HCT116 (cell line): ENCODE results near the gene IL1R2. TPM values are rescaled to one million over a fixed set of nuclear protein-coding genes. Genes with fewer than 3 reads are reported as not detected.

Experiments
- ATAC-seq: fragments of 200-7000 bp; cut with Tn5 transposase; 2 replicates; pipeline ENCODE4 v1.9.1; 2020; ENCODE audit warnings: mild to moderate bottlenecking, moderate library complexity
- BruUV-seq: library from RNA; stranded (reverse); fragments of 400-500 nt; replicated peaks from 2 replicates; lab custom pipeline; 2021; lab: Mats Ljungman, UMichigan
- CTCF ChIA-PET: fragments of 300-600 bp; sonication (Branson Sonifier 250); formaldehyde crosslinking; loops from one replicate; lab custom pipeline; 2021; ENCODE audit warnings: antibody characterized with exemption; lab: Charles Lee
- POLR2A ChIA-PET: fragments of 300-600, 350-600 bp; sonication (Branson Sonifier 250); formaldehyde crosslinking; loops from one replicate; lab custom pipeline; 2021; ENCODE audit warnings: antibody characterized with exemption; lab: Charles Lee
- RAD21 ChIA-PET, 2 experiments: fragments of 300-600 bp; sonication (Branson Sonifier 250); formaldehyde crosslinking; loops; one replicate each; lab custom pipeline; 2023; ENCODE audit warnings: low total read pairs in 2 of 2; ENCODE audit not compliant: uncharacterized antibody in 2 of 2, unreplicated experiment in 2 of 2, low non-redundant PET in 1 of 2; lab: Charles Lee
- DNase-seq: peaks from one replicate; pipeline ENCODE4 v3.0.0-alpha.2; 2010; ENCODE audit warnings: low read depth, low spot score
- H2AFZ ChIP-seq: fragments of 200-600 bp; shearing (Covaris generic), sonication (generic); 2 replicates; pipeline ENCODE4 v1.6.1; 2017; ENCODE audit warnings: low read depth, mixed run types, mixed read lengths, antibody characterized with exemption, low read length; ENCODE audit not compliant: poor library complexity, severe bottlenecking
- H3K27ac ChIP-seq: 2 replicates; pipeline ENCODE4 v1.5.1; 2012; ENCODE audit warnings: low read depth, low read length
- H3K27me3 ChIP-seq: fragments of 200-600 bp; sonication (generic); 2 replicates; pipeline ENCODE4 v1.6.1; 2016; ENCODE audit warnings: mixed run types, low read length, mixed read lengths; ENCODE audit not compliant: insufficient read depth
- H3K36me3 ChIP-seq, 2 experiments: fragments of 200-500 bp in 1 of 2; fragments of 200-600 bp in 1 of 2; sonication (Bioruptor generic) in 1 of 2; sonication (generic) in 1 of 2; 2 replicates each; pipeline versions ENCODE4 v1.5.1 to v1.6.1; 2014 to 2016; ENCODE audit warnings: low read length in 2 of 2, inconsistent platforms in 1 of 2, mixed read lengths in 1 of 2, mixed run types in 1 of 2; ENCODE audit not compliant: insufficient read depth in 2 of 2, control insufficient read depth in 1 of 2
- H3K4me1 ChIP-seq, 2 experiments: fragments of 200-600 bp in 1 of 2; sonication (generic) in 1 of 2; 2 replicates each; pipeline versions ENCODE4 v1.5.1 to v1.6.1; 2012 to 2017; ENCODE audit warnings: low read length in 2 of 2, inconsistent platforms in 1 of 2, mild to moderate bottlenecking in 1 of 2, mixed read lengths in 1 of 2, mixed run types in 1 of 2, moderate library complexity in 1 of 2; ENCODE audit not compliant: insufficient read depth in 2 of 2, control insufficient read depth in 1 of 2
- H3K4me2 ChIP-seq: fragments of 200-600 bp; sonication (generic); 2 replicates; pipeline ENCODE4 v1.6.1; 2017; ENCODE audit warnings: mixed run types, low read length, mixed read lengths
- H3K4me3 ChIP-seq, 2 experiments: fragments of 200-600 bp in 1 of 2; sonication (generic) in 1 of 2; replicated peaks in 1 of 2; 2 replicates each; pipeline ENCODE4 v1.5.1; 2011 to 2016; ENCODE audit warnings: low read length in 2 of 2, control low read depth in 1 of 2, low read depth in 1 of 2, mild to moderate bottlenecking in 1 of 2, mixed read lengths in 1 of 2, mixed run types in 1 of 2
- H3K79me2 ChIP-seq: fragments of 200-600 bp; sonication (generic); 2 replicates; pipeline ENCODE4 v1.6.1; 2017; ENCODE audit warnings: mild to moderate bottlenecking, mixed run types, low read length, moderate library complexity, mixed read lengths; ENCODE audit not compliant: insufficient read depth
- H3K9ac ChIP-seq: fragments of 200-600 bp; sonication (generic); 2 replicates; pipeline ENCODE4 v1.6.1; 2016; ENCODE audit warnings: low read length, mixed read lengths
- H3K9me2 ChIP-seq: fragments of 200-600 bp; sonication (generic), shearing (Covaris generic); 2 replicates; pipeline ENCODE4 v1.6.1; 2017; ENCODE audit warnings: mixed run types, mild to moderate bottlenecking, moderate library complexity; ENCODE audit not compliant: insufficient read depth
- H3K9me3 ChIP-seq, 2 experiments: fragments of 200-500 bp in 1 of 2; fragments of 200-600 bp in 1 of 2; sonication (Bioruptor generic) in 1 of 2; sonication (generic) in 1 of 2; 2 replicates each; pipeline ENCODE4 v1.6.1; 2014 to 2017; ENCODE audit warnings: low read length in 2 of 2, mixed read lengths in 2 of 2, inconsistent platforms in 1 of 2, low read depth in 1 of 2, mild to moderate bottlenecking in 1 of 2, mixed run types in 1 of 2, moderate library complexity in 1 of 2; ENCODE audit not compliant: control insufficient read depth in 1 of 2, insufficient read depth in 1 of 2
- H4K20me1 ChIP-seq: fragments of 200-600 bp; sonication (generic), shearing (Covaris generic); 2 replicates; pipeline ENCODE4 v1.6.1; 2017; ENCODE audit warnings: mixed run types, mild to moderate bottlenecking, moderate library complexity; ENCODE audit not compliant: insufficient read depth
- CEBPB ChIP-seq: IDR thresholded peaks from 2 replicates; pipeline ENCODE4 v1.6.1; 2012; ENCODE audit warnings: low read depth
- EZH2 ChIP-seq: fragments of 200-600 bp; sonication (generic); IDR thresholded peaks from 2 replicates; pipeline ENCODE4 v1.6.1; 2017; ENCODE audit warnings: antibody characterized with exemption, mixed run types
- POLR2A ChIP-seq: IDR thresholded peaks from 2 replicates; pipeline ENCODE4 v1.7.0; 2011; ENCODE audit warnings: borderline replicate concordance; ENCODE audit not compliant: insufficient read depth, insufficient read length; ENCODE audit errors: extremely low read depth
- POLR2AphosphoS5 ChIP-seq: IDR thresholded peaks from 2 replicates; pipeline ENCODE4 v1.6.1; 2011; ENCODE audit warnings: mild to moderate bottlenecking, low read depth, low read length, moderate library complexity
- RAD21 ChIP-seq: IDR thresholded peaks from 2 replicates; pipeline ENCODE4 v1.6.1; 2012; ENCODE audit warnings: low read depth, mild to moderate bottlenecking
- SIN3A ChIP-seq: IDR thresholded peaks from 2 replicates; pipeline ENCODE4 v1.6.1; 2012; ENCODE audit warnings: low read depth
- TCF7L2 ChIP-seq: IDR thresholded peaks from 2 replicates; pipeline ENCODE4 v1.7.0; 2011; ENCODE audit warnings: borderline replicate concordance, inconsistent platforms; ENCODE audit not compliant: insufficient read depth, insufficient read length; ENCODE audit errors: extremely low read depth
- ZFX ChIP-seq: fragments of 450-650 bp; IDR thresholded peaks from 2 replicates; pipeline ENCODE4 v1.6.1; 2017
- ZNF274 ChIP-seq: fragments of 200-500 bp; sonication (Bioruptor generic); IDR thresholded peaks from 2 replicates; pipeline ENCODE4 v1.6.1; 2014; ENCODE audit warnings: mild to moderate bottlenecking, low read depth, low read length, inconsistent platforms
- intact Hi-C: fragments of 100-400 bp; cut with micrococcal nuclease; formaldehyde crosslinking; loops from 2 replicates; pipeline ENCODE4 v1.10.0; 2022
- total RNA-seq: library from RNA; stranded (reverse); gene quantifications from one replicate; pipeline ENCODE4 v1.2.1, GENCODE V29; 2021; ENCODE audit not compliant: unreplicated experiment
- TF ChIP-seq, protein P1 (sequence below), 3 experiments: fragments of 200-600 bp in 1 of 3; sonication (generic) in 1 of 3; IDR thresholded peaks in 2 of 3; conservative IDR thresholded peaks in 1 of 3; 2 replicates each; pipeline ENCODE4 v1.5.1; 2012 to 2017; ENCODE audit warnings: low read depth in 2 of 3, low read length in 2 of 3, antibody characterized with exemption in 1 of 3, borderline replicate concordance in 1 of 3, control low read depth in 1 of 3, mild to moderate bottlenecking in 1 of 3, mixed read lengths in 1 of 3, mixed run types in 1 of 3, moderate library complexity in 1 of 3; ENCODE audit not compliant: insufficient read depth in 1 of 3
- TF ChIP-seq, protein P2 (sequence below): IDR thresholded peaks from 2 replicates; pipeline ENCODE4 v1.6.1; 2012

IL1R2 gene
- total RNA-seq, 1 experiment from 2014 or later, result 0.52 TPM

DNA sequence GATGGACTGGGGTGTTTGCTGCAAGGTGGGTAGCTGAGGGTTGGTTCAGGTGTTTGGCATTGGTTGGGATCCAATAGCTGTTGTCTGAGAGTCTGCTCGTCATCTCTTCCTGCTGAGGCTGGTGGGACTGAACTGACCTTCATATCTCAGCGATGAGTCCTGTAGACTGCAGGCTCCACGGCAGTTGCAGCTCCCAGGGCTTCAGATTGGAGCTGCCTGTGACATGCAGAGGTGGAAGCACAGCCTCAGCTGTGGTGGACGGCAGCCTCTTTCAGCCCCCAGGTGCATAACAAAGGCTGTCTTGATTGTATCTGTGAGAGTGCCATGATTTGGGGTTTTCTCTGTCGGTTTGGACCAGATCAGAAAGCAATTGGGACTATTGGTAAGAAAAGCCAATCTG lies 3.9 kb upstream of the IL1R2 start:
- no peak for ATAC-seq
- TF ChIP-seq, protein P1, sequence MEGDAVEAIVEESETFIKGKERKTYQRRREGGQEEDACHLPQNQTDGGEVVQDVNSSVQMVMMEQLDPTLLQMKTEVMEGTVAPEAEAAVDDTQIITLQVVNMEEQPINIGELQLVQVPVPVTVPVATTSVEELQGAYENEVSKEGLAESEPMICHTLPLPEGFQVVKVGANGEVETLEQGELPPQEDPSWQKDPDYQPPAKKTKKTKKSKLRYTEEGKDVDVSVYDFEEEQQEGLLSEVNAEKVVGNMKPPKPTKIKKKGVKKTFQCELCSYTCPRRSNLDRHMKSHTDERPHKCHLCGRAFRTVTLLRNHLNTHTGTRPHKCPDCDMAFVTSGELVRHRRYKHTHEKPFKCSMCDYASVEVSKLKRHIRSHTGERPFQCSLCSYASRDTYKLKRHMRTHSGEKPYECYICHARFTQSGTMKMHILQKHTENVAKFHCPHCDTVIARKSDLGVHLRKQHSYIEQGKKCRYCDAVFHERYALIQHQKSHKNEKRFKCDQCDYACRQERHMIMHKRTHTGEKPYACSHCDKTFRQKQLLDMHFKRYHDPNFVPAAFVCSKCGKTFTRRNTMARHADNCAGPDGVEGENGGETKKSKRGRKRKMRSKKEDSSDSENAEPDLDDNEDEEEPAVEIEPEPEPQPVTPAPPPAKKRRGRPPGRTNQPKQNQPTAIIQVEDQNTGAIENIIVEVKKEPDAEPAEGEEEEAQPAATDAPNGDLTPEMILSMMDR (IDR thresholded peaks at IDR 0.05 in 2 of 3, conservative IDR thresholded peaks at IDR 0.05 in 1 of 3; ENCODE audit: borderline replicate concordance in 1 of 3, insufficient read depth in 1 of 3, low read depth in 2 of 3, low read length in 2 of 3), result no peak
- TF ChIP-seq ZFX, result no peak
- no peak for TF ChIP-seq SIN3A
- TF ChIP-seq, protein P2, sequence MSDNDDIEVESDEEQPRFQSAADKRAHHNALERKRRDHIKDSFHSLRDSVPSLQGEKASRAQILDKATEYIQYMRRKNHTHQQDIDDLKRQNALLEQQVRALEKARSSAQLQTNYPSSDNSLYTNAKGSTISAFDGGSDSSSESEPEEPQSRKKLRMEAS, result no peak
- intact Hi-C loops, result loop anchor here (10.0 kb wide), 1 partner anchor 573 kb away; no protein-coding TSS in a partner anchor
- POLR2A ChIA-PET, result no interaction called here
- RAD21 ChIA-PET, result no interaction called here
- Histone ChIP-seq H3K27ac (no peak overlapping the region), H3K36me3 (no peaks in the 10 kb centered on the region), H3K9me2 (no peaks in the 10 kb centered on the region), H3K4me3 (no peak overlapping the region), H3K9me3 (no peaks in the 10 kb centered on the region), H2AFZ (no peak overlapping the region), H3K79me2 (no peaks in the 10 kb centered on the region), H3K9ac (no peak overlapping the region), H4K20me1 (no peaks in the 10 kb centered on the region), H3K4me2 (no peak overlapping the region), H3K27me3 (peaks cover 11% of the 10 kb centered on the region; the same call in 1 of the 2 replicates), H3K4me1 (0 out of 4 replicates have a peak, but pooled peaks cover 0 to 6% of the 10 kb centered on the region in 2 experiments)
- DNase-seq, result no peak
- no TSS peak for BruUV-seq
- CTCF ChIA-PET, result interaction anchor here (0.9 kb wide), 1 partner anchor 11 kb away, joined by 3 read pairs; no protein-coding TSS in a partner anchor

DNA sequence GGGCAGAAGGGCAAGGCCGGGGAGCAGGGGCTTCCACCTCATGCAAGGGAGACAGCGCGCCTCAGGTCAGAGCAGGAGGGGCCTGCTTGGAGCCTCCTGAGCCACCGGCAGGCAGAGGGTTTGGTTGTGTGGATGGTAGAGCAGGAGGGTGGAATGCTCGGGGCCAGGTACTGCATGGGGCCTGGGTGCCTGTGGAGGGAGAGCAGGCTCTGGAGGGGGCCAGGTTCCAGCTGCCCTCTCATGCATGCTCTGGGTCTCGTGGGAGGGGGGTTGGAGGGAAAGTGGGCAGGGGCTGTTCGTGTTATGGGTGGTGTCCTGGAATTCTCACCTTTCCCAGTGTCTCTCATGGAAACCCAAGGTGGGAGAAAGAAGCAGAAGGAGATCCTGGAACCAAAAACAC lies 3.2 kb upstream of the IL1R2 start:
- intact Hi-C loops, result loop anchor here (10.0 kb wide), 1 partner anchor 574 kb away; no protein-coding TSS in a partner anchor
- no peak overlapping the region for H3K4me2 ChIP-seq
- no peak overlapping the region for H3K27ac ChIP-seq
- no peak overlapping the region for H2AFZ ChIP-seq
- no peak overlapping the region for H3K4me3 ChIP-seq
- H3K9me3 ChIP-seq, result no peaks in the 10 kb centered on the region
- TF ChIP-seq ZNF274, result no peak
- TF ChIP-seq POLR2A, result no peak
- TF ChIP-seq TCF7L2, result no peak
- TF ChIP-seq POLR2AphosphoS5, result no peak
- no peak for TF ChIP-seq RAD21
- no peak for TF ChIP-seq CEBPB
- no peak for TF ChIP-seq ZFX
- TF ChIP-seq, protein P2, result no peak
- no peak for TF ChIP-seq EZH2
- H3K4me1 ChIP-seq, result 0 out of 4 replicates have a peak, but pooled peaks cover 0 to 6% of the 10 kb centered on the region in 2 experiments
- peaks cover 11% of the 10 kb centered on the region; the same call in 1 of the 2 replicates for H3K27me3 ChIP-seq
- BruUV-seq, result no TSS peak
- H3K36me3 ChIP-seq, result no peaks in the 10 kb centered on the region
- ATAC-seq (no peak), DNase-seq (no peak)
- H3K79me2 ChIP-seq, result no peaks in the 10 kb centered on the region
- H3K9ac ChIP-seq, result no peak overlapping the region
- RAD21 ChIA-PET, result no interaction called here
- no peaks in the 10 kb centered on the region for H4K20me1 ChIP-seq
- CTCF ChIA-PET, result no interaction called here
- no peaks in the 10 kb centered on the region for H3K9me2 ChIP-seq
- POLR2A ChIA-PET, result no interaction called here
